ENCODE results near the gene RXRA.

RXRA gene

DNA sequence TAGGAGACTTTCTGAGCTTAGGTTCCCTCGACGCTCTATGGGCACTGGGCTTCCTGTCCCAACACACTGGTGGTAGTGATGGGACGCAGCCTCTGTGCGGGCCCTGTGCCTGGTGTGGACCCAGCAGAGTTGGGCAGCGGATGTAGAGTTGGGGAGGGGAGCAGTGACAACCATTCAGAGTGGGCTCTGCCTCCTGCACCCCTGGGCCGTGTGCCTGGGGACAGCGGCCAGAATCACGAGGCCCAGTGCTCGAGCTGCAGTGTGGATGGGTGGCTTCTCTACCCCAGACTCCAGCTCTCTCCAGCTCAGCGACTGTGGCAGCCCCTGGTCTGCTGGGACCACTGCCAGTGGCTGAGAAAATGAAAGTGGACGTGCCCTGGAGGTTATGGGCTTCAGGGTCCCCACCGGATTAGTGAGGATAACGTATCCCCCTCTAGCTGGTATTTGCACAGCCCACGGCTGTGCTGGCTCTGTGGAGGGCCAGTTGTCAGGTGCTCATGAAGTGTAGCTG, 18.6 kb downstream of the RXRA start:
- TF ChIP-seq, protein P1, sequence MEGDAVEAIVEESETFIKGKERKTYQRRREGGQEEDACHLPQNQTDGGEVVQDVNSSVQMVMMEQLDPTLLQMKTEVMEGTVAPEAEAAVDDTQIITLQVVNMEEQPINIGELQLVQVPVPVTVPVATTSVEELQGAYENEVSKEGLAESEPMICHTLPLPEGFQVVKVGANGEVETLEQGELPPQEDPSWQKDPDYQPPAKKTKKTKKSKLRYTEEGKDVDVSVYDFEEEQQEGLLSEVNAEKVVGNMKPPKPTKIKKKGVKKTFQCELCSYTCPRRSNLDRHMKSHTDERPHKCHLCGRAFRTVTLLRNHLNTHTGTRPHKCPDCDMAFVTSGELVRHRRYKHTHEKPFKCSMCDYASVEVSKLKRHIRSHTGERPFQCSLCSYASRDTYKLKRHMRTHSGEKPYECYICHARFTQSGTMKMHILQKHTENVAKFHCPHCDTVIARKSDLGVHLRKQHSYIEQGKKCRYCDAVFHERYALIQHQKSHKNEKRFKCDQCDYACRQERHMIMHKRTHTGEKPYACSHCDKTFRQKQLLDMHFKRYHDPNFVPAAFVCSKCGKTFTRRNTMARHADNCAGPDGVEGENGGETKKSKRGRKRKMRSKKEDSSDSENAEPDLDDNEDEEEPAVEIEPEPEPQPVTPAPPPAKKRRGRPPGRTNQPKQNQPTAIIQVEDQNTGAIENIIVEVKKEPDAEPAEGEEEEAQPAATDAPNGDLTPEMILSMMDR (IDR thresholded peaks at IDR 0.05; ENCODE audit: insufficient read depth, missing control alignments) = no peak
- FAIRE-seq (no peak), DNase-seq (ENCODE audit: insufficient read length, low spot score) (no peak)

DNA sequence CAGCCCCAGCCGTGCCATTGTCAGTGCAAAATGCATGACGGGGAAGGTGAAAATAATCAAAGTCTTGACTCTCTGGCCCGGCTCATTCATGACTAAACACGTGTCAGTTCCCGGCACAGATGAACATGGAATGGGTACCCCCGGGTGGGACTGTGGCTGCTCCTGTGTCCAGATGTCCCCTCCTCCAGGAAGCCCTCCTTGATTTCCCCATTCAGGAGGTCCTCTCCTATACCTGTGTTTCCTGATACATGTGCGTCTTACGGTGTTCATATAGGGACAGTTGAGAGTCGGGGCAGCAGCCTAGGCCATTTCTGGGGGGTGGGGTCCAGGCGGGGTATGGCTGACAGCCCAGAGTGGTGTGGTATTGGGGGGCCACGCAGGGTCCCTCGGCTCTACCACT, 19.5 kb downstream of the RXRA start:
- DNase-seq (ENCODE audit: insufficient read length, low spot score) (no peak), FAIRE-seq (no peak)
- TF ChIP-seq, protein P1 (IDR thresholded peaks at IDR 0.05; ENCODE audit: insufficient read depth, missing control alignments) = no peak

DNA sequence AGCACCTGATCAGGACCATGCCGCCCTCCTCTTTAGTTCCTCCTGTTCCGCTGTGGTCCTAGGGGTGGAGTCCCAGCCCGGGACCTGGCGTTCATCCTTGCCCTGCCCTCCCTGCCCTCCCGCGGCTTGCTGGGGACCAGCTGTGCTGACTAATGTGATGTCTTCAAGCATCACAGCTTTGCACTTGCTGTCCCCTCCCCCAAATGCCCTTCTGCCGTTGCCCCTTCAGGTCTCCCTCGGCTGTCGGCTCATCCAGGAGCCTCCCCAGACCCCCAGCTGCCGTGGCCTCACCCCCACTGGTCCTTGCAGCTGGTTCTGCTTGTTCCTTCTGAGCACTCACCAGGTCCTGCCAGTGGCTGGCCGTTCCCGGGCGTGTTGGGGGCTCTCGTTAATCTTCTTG, 19.9 kb downstream of the RXRA start:
- no peak for DNase-seq (ENCODE audit: insufficient read length, low spot score)
- FAIRE-seq = no peak
- TF ChIP-seq, protein P1 (IDR thresholded peaks at IDR 0.05; ENCODE audit: insufficient read depth, missing control alignments) = no peak

DNA sequence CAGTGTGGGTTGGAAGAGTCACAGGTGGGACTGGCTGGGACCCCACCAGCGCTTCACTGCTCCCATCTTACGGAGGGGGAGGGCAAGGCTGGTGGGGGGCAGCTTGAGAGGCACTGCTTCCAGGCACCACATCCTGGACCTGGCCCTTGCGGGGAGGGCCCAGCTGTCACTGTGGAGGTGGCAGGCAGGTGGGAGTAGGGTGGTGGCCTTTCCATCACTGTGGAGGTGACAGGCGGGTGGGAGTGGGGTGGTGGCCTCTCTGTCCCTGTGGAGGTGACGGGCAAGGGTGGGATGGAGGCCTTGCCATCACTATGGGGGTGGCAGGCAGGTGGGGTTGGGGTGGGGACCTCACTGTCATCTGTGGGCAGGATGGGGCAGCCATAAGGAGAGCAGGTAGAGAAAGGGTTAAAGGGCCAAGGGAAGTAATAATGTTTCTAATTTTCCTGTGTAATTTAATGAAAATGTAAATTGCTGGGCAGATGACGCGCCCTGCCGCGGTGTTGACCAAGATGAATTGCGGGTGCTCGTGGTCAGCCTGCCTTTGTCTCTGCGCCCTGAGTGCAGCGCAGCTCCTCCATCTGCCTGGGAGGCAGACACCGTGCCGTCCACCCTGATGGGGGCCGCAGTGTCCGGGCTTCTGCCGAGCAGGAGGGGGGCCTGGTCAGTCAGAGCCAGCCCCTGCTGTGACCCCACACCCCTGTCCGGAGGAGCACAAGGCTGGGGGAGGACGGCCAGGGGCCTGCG, 20.8 kb downstream of the RXRA start:
- TF ChIP-seq, protein P1 (IDR thresholded peaks at IDR 0.05; ENCODE audit: insufficient read depth, missing control alignments) = no peak
- DNase-seq (ENCODE audit: insufficient read length, low spot score) (no peak), FAIRE-seq (no peak)

DNA sequence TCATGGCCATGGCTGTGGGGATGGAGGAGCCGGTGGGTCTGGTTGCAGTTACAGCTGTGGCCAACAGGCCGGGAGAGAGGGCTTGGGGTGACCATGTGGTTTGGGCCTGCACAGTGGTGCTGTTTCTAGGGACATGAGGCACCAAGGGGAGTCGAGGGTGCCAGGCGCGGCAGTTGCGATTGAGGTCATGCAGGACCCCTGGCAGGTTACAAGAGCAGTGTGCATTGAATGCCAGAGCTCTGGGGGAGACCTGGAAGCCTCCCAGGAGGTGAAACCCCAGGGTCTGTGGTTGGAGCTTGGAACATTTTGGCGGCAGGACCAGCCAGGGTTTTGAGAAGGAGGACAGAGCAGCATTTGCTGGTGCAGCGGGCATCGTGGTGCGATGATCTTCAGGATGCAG, 21.7 kb downstream of the RXRA start:
- FAIRE-seq = no peak
- DNase-seq (ENCODE audit: insufficient read length, low spot score) = no peak
- TF ChIP-seq, protein P1 (IDR thresholded peaks at IDR 0.05; ENCODE audit: insufficient read depth, missing control alignments) = no peak

DNA sequence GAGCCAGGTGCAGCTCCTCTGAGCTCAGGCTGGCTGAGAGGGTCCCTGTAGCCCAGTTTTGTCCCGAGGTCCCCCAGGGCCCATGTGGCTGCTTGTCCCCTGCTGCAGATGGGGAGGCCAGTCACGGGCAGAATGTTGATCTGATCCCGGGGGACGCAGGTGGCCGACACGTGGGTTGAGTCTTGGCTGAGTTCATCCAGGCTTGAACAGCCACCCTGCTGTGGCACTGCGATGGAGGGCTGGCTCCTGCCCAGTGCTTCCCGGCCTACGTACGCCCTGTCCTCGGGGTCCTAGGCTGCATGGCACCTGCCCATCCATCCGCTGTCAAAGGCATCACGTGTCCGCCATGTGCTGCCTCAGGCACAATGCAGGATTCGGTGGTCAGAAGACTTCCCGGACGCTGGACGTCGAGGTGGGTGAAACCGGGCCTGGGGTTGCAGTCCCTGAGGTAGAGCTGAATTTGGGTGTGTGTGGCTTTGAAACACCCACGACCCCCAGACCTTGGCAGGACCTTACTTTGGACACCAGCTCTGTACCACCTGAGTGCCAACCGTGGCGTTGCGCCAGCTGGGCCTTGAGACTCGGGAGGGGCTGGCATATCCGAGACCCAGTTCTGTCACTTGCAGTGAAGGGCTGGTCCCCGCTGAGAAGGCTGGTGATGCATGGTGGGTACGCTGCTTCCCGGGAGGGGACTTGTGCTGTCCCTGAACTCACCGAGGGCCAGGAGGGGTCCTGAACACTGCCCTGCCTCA, 22.3 kb downstream of the RXRA start:
- DNase-seq (ENCODE audit: insufficient read length, low spot score) = no peak
- no peak for FAIRE-seq
- TF ChIP-seq, protein P1 (IDR thresholded peaks at IDR 0.05; ENCODE audit: insufficient read depth, missing control alignments) = no peak

DNA sequence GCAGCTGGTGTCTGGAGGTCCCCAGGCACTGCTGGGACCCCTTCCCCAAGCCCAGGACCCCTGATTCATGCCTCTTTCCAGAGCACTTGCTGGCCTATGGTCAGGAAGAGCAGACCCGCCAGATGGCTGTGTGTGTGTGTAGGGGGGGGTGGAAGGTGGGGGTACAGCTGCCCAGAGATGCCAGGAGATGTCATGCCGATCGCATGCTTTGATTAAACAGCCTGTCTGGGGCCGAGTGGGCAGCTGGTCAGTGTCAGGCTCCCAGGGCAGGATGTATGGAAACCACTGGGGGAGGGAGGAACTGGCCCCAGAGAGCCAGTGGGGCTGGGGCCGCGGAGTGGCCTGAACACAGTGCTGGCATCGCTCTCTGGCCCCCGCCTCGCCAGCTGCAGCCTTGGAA, 23.7 kb downstream of the RXRA start:
- FAIRE-seq = no peak
- TF ChIP-seq, protein P1 (IDR thresholded peaks at IDR 0.05; ENCODE audit: insufficient read depth, missing control alignments) = no peak

More for the DNA sequence above, 23.7 kb downstream of the RXRA start:
- DNase-seq (ENCODE audit: insufficient read length, low spot score) = no peak
